MM.1S (cell line): ENCODE data around the gene TCP11.

Experiments
- DNase-seq: peaks from one replicate; pipeline ENCODE4 v3.0.0-alpha.2; 2015
- H2AFZ ChIP-seq: fragments of 300-600 bp; sonication (generic); 2 replicates; pipeline ENCODE4 v1.6.0; 2016; ENCODE audit warnings: antibody characterized with exemption, low read length
- H3F3A ChIP-seq: fragments of 300-600 bp; sonication (generic); 2 replicates; pipeline ENCODE4 v1.6.1; 2016; ENCODE audit warnings: mild to moderate bottlenecking, antibody characterized with exemption, low read length, moderate library complexity, mixed read lengths; ENCODE audit not compliant: insufficient read depth
- H3K27ac ChIP-seq: fragments of 300-600 bp; sonication (generic); 2 replicates; pipeline ENCODE4 v1.5.1; 2016; ENCODE audit warnings: mild to moderate bottlenecking, low read length
- H3K27me3 ChIP-seq: fragments of 300-600 bp; sonication (generic); replicated peaks from 2 replicates; pipeline ENCODE4 v1.6.0; 2016; ENCODE audit warnings: low read length; ENCODE audit not compliant: insufficient read depth
- H3K36me3 ChIP-seq: fragments of 300-600 bp; sonication (generic); replicated peaks from 2 replicates; pipeline ENCODE4 v1.6.1; 2016; ENCODE audit warnings: mild to moderate bottlenecking, low read length, mixed read lengths; ENCODE audit not compliant: insufficient read depth
- H3K4me1 ChIP-seq: fragments of 300-600 bp; sonication (generic); 2 replicates; pipeline ENCODE4 v1.6.1; 2016; ENCODE audit warnings: low read length, mixed read lengths
- H3K4me2 ChIP-seq: fragments of 300-600 bp; sonication (generic); 2 replicates; pipeline ENCODE4 v1.6.0; 2016; ENCODE audit warnings: low read depth, low read length
- H3K4me3 ChIP-seq: fragments of 300-600 bp; sonication (generic); 2 replicates; pipeline ENCODE4 v1.5.1; 2016; ENCODE audit warnings: low read length, mixed read lengths
- H3K79me2 ChIP-seq: fragments of 300-600 bp; sonication (generic); 2 replicates; pipeline ENCODE4 v1.6.1; 2016; ENCODE audit warnings: mixed run types, low read length, mixed read lengths
- H3K9ac ChIP-seq: fragments of 300-600 bp; sonication (generic); 2 replicates; pipeline ENCODE4 v1.6.1; 2016; ENCODE audit warnings: low read length, mixed read lengths
- H3K9me2 ChIP-seq: fragments of 300-600 bp; sonication (generic); replicated peaks from 2 replicates; pipeline ENCODE4 v1.6.1; 2016; ENCODE audit warnings: mild to moderate bottlenecking, low read length, mixed read lengths; ENCODE audit not compliant: insufficient read depth
- H3K9me3 ChIP-seq: fragments of 300-600 bp; sonication (generic); replicated peaks from 2 replicates; pipeline ENCODE4 v1.6.1; 2016; ENCODE audit warnings: mild to moderate bottlenecking, low read length, mixed read lengths; ENCODE audit not compliant: insufficient read depth
- H4K20me1 ChIP-seq: fragments of 300-600 bp; sonication (generic); 2 replicates; pipeline ENCODE4 v1.6.1; 2016; ENCODE audit warnings: mild to moderate bottlenecking, low read length, moderate library complexity, mixed read lengths; ENCODE audit not compliant: insufficient read depth
- CTCF ChIP-seq: fragments of 300-600 bp; sonication (generic); IDR thresholded peaks from 2 replicates; pipeline ENCODE4 v1.5.1; 2016; ENCODE audit warnings: antibody characterized with exemption, low read length, mixed read lengths
- EZH2 ChIP-seq: fragments of 300-600 bp; sonication (generic); optimal IDR thresholded peaks from 2 replicates; pipeline ENCODE3; 2017; ENCODE audit warnings: low read depth, mild to moderate bottlenecking, antibody characterized with exemption, low read length, mixed read lengths
- EZH2phosphoT487 ChIP-seq: fragments of 300-600 bp; sonication (generic); IDR thresholded peaks from 2 replicates; pipeline ENCODE4 v1.6.1; 2018; ENCODE audit warnings: antibody characterized with exemption, low read length

TCP11 gene

GRCh38 chr6:35177157-35177556 is 36.0 kb upstream of the TCP11 start:
- Histone ChIP-seq H3K4me3 (no peak overlapping the region), H3K27ac (no peak overlapping the region), H4K20me1 (no peaks in the 10 kb centered on the region), H3K4me2 (no peak overlapping the region), H3K9me2 (no peaks in the 10 kb centered on the region), H2AFZ (no peak overlapping the region), H3K4me1 (peaks cover 20% of the 10 kb centered on the region), H3K9ac (no peak overlapping the region), H3K79me2 (no peaks in the 10 kb centered on the region), H3F3A (no peaks in the 10 kb centered on the region), H3K36me3 (no peaks in the 10 kb centered on the region), H3K9me3 (no peaks in the 10 kb centered on the region), H3K27me3 (no peaks in the 10 kb centered on the region)
- TF ChIP-seq EZH2phosphoT487: no peak
- TF ChIP-seq CTCF: no peak
- TF ChIP-seq EZH2: no peak
- no peak for DNase-seq

GRCh38 chr6:35176301-35177024 is 35.3 kb upstream of the TCP11 start:
- Histone ChIP-seq H3K27ac (no peak overlapping the region), H3K4me3 (no peak overlapping the region), H3F3A (no peaks in the 10 kb centered on the region), H3K27me3 (no peaks in the 10 kb centered on the region), H3K36me3 (no peaks in the 10 kb centered on the region), H3K4me2 (no peak overlapping the region), H3K9me2 (no peaks in the 10 kb centered on the region), H2AFZ (no peak overlapping the region), H3K9ac (no peak overlapping the region), H3K4me1 (peaks cover 15% of the 10 kb centered on the region), H3K9me3 (no peaks in the 10 kb centered on the region), H4K20me1 (no peaks in the 10 kb centered on the region), H3K79me2 (no peaks in the 10 kb centered on the region)
- no peak for DNase-seq
- no peak for TF ChIP-seq EZH2
- TF ChIP-seq EZH2phosphoT487: no peak
- TF ChIP-seq CTCF: no peak

- Histone ChIP-seq H3F3A (no peaks in the 10 kb centered on the region), H4K20me1 (no peaks in the 10 kb centered on the region), H3K9me2 (no peaks in the 10 kb centered on the region), H3K4me3 (no peak overlapping the region), H2AFZ (no peak overlapping the region), H3K9me3 (no peaks in the 10 kb centered on the region), H3K4me1 (peaks cover 10% of the 10 kb centered on the region), H3K79me2 (no peaks in the 10 kb centered on the region), H3K27ac (no peak overlapping the region), H3K36me3 (no peaks in the 10 kb centered on the region), H3K4me2 (no peak overlapping the region), H3K27me3 (no peaks in the 10 kb centered on the region), H3K9ac (no peak overlapping the region)
- TF ChIP-seq EZH2phosphoT487: no peak
- no peak for TF ChIP-seq EZH2
- TF ChIP-seq CTCF: no peak
- DNase-seq: no peak
These were observed 33.4 kb upstream of the TCP11 start for GRCh38 chr6:35174501-35174900.
